Keratinocyte (primary cell): ENCODE results near the gene ATPAF2. TPM values are rescaled to one million over a fixed set of nuclear protein-coding genes. Genes with fewer than 3 reads are reported as not detected.

ENCODE experiments used
- DNase-seq: peaks from one replicate; pipeline ENCODE4 v3.0.0-alpha.2; 2011; ENCODE audit warnings: low read depth, missing footprints, low spot score
- FAIRE-seq: peaks from 2 replicates; lab custom pipeline; 2011; peaks lifted over from hg19 to GRCh38; lab: Jason Lieb, UNC
- H2AFZ ChIP-seq: 2 replicates; pipeline ENCODE4 v1.6.0; 2012; ENCODE audit warnings: low read length, control low read depth, inconsistent platforms; ENCODE audit not compliant: control insufficient read depth
- H3K27ac ChIP-seq: 2 replicates; pipeline ENCODE4 v1.5.1; 2011; ENCODE audit warnings: low read length; ENCODE audit not compliant: control insufficient read depth, insufficient read depth
- H3K27me3 ChIP-seq: 3 replicates; pipeline ENCODE4 v1.6.0; 2011; ENCODE audit warnings: low read length; ENCODE audit not compliant: control insufficient read depth, insufficient read depth; ENCODE audit errors: extremely low read depth
- H3K36me3 ChIP-seq, 2 experiments: 2 replicates in 1 of 2; 3 replicates in 1 of 2; pipeline ENCODE4 v1.5.1; 2011; ENCODE audit warnings: low read length in 2 of 2, mild to moderate bottlenecking in 1 of 2; ENCODE audit not compliant: control insufficient read depth in 2 of 2, insufficient read depth in 2 of 2; ENCODE audit errors: extremely low read depth in 1 of 2
- H3K4me1 ChIP-seq: 3 replicates; pipeline ENCODE4 v1.5.1; 2011; ENCODE audit warnings: low read length; ENCODE audit not compliant: control insufficient read depth, insufficient read depth; ENCODE audit errors: extremely low read depth
- H3K4me2 ChIP-seq: 3 replicates; pipeline ENCODE4 v1.6.0; 2011; ENCODE audit warnings: low read depth, low read length; ENCODE audit not compliant: control insufficient read depth, insufficient read depth; ENCODE audit errors: extremely low read depth
- H3K4me3 ChIP-seq, 3 experiments: fragments of 200-600 bp in 1 of 3; sonication (generic) in 1 of 3; 2 replicates in 2 of 3; 3 replicates in 1 of 3; pipeline ENCODE4 v1.5.1; 2011 to 2016; ENCODE audit warnings: low read length in 3 of 3, mild to moderate bottlenecking in 3 of 3, control low read depth in 2 of 3, inconsistent platforms in 1 of 3, low read depth in 1 of 3, mixed read lengths in 1 of 3, mixed run types in 1 of 3, moderate library complexity in 1 of 3; ENCODE audit not compliant: control insufficient read depth in 2 of 3, insufficient read depth in 2 of 3; ENCODE audit errors: extremely low read depth in 1 of 3
- H3K79me2 ChIP-seq: 2 replicates; pipeline ENCODE4 v1.6.0; 2012; ENCODE audit warnings: low read length; ENCODE audit not compliant: control insufficient read depth, insufficient read depth
- H3K9ac ChIP-seq: 3 replicates; pipeline ENCODE4 v1.6.0; 2011; ENCODE audit warnings: low read length; ENCODE audit not compliant: control insufficient read depth, insufficient read depth; ENCODE audit errors: extremely low read depth
- H3K9me1 ChIP-seq: 3 replicates; pipeline ENCODE4 v1.6.0; 2011; ENCODE audit warnings: low read length; ENCODE audit not compliant: control insufficient read depth, insufficient read depth; ENCODE audit errors: extremely low read depth
- H3K9me3 ChIP-seq: 2 replicates; pipeline ENCODE4 v1.5.1; 2012; ENCODE audit warnings: low read depth, low read length; ENCODE audit not compliant: control insufficient read depth
- H4K20me1 ChIP-seq: 3 replicates; pipeline ENCODE4 v1.6.0; 2011; ENCODE audit warnings: low read length; ENCODE audit not compliant: control insufficient read depth, insufficient read depth; ENCODE audit errors: extremely low read depth
- CTCF ChIP-seq, 3 experiments: IDR thresholded peaks in 1 of 3; conservative IDR thresholded peaks in 1 of 3; optimal IDR thresholded peaks in 1 of 3; 2 replicates in 2 of 3; 3 replicates in 1 of 3; pipeline versions ENCODE3 to v1.5.1; 2011; ENCODE audit warnings: low read length in 3 of 3, mild to moderate bottlenecking in 3 of 3, moderate library complexity in 2 of 3, control low read depth in 1 of 3, inconsistent platforms in 1 of 3; ENCODE audit not compliant: insufficient read depth in 2 of 3; ENCODE audit errors: extremely low read depth in 1 of 3
- EZH2 ChIP-seq: IDR thresholded peaks from one replicate; pipeline ENCODE4 v1.6.1; 2012; ENCODE audit warnings: inconsistent platforms, mild to moderate bottlenecking, low read length, moderate library complexity
- dilution Hi-C: fragments of 300-500 bp; cut with MboI; formaldehyde crosslinking; loops from one replicate; pipeline ENCODE4 v1.7.0; 2020; ENCODE audit warnings: low sequenced_read_pairs; ENCODE audit not compliant: extremely low pct_ligation_motif_present
- polyA plus RNA-seq, 5 experiments: library from polyadenylated mRNA; depleted of rRNA in 3 of 5; stranded (reverse) in 3 of 5; stranded (forward) in 1 of 5; unstranded in 1 of 5; fragments of >200 nt; gene quantifications; 1 replicate in 1 of 5; 2 replicates in 3 of 5; 3 replicates in 1 of 5; pipeline versions ENCODE4 v1.2.1 to v1.2.3, GENCODE V29; 2011 to 2012; ENCODE audit warnings: missing spikeins in 2 of 5, low read depth in 1 of 5, low replicate concordance in 1 of 5

The ATPAF2 gene
- polyA plus RNA-seq, 1 donor (not counting 4 experiments of a cell fraction or from before 2014, with no cell fraction given): 24.4 TPM

DNA sequence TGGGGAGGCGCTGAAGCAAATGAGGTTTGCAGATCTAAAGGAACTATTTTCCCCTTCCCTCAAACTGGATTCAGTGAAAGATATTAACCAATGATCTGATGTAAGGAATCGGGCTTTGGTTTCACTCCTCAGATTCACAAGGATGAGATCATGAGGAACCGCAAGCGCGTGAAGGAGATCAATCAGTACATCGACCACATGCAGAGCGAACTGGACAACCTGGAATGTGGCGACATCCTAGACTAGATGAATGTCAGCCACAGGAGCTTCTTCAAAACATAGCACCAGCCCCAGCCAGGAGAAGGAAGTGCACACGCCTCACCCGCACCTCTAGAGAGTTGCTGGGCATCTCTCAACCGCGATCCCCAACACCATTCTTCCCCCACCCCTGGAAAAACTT lies 22.5 kb downstream of the ATPAF2 start:
- no peak for DNase-seq
- Histone ChIP-seq H3K4me2 (no peak overlapping the region), H3K79me2 (no peaks in the 10 kb centered on the region), H3K9me1 (no peaks in the 10 kb centered on the region), H3K4me1 (no peaks in the 10 kb centered on the region), H3K9me3 (no peaks in the 10 kb centered on the region), H3K27ac (no peak overlapping the region), H2AFZ (no peak overlapping the region), H3K36me3 (peaks cover 11 to 13% of the 10 kb centered on the region in 2 experiments), H3K4me3 (no peak overlapping the region), H3K27me3 (no peaks in the 10 kb centered on the region), H4K20me1 (no peaks in the 10 kb centered on the region), H3K9ac (no peak overlapping the region)
- no peak for FAIRE-seq
- dilution Hi-C loops: no loop called here
- TF ChIP-seq CTCF (optimal IDR thresholded peaks at IDR 0.05 in 1 of 3, IDR thresholded peaks at IDR 0.05 in 1 of 3, conservative IDR thresholded peaks at IDR 0.05 in 1 of 3; ENCODE audit: extremely low read depth in 1 of 3, insufficient read depth in 2 of 3, low read length in 3 of 3) (no peak), EZH2 (no peak)

DNA sequence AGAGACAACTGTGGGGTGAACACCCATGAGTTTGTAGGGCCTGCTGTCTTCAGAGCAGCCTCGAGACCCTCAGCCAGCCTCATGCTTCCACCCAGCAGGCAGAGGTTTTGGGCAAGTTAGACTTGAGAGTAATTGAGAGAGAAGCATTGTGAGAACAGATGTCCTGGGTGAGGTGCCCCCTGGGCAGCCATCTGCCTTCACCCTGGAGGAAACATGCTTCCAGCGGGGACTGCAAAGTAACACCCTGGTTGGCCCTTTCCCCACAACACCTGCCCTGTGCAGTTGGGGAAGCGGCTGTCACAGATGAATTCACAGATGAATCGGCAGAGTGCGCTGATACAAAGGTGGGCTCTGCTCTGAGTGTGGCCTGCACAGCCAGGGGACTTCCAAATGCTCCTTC lies 23.4 kb downstream of the ATPAF2 start:
- H3K4me3 ChIP-seq: no peak overlapping the region
- TF ChIP-seq EZH2: no peak
- TF ChIP-seq CTCF (optimal IDR thresholded peaks at IDR 0.05 in 1 of 3, IDR thresholded peaks at IDR 0.05 in 1 of 3, conservative IDR thresholded peaks at IDR 0.05 in 1 of 3; ENCODE audit: extremely low read depth in 1 of 3, insufficient read depth in 2 of 3, low read length in 3 of 3): no peak
- no peaks in the 10 kb centered on the region for H3K79me2 ChIP-seq
- peaks cover 11% of the 10 kb centered on the region in 2 experiments for H3K36me3 ChIP-seq
- no peak overlapping the region for H3K27ac ChIP-seq
- FAIRE-seq (no peak), DNase-seq (no peak)
- dilution Hi-C loops: no loop called here
- H3K4me1 ChIP-seq: no peaks in the 10 kb centered on the region
- no peaks in the 10 kb centered on the region for H3K9me1 ChIP-seq
- no peak overlapping the region for H3K9ac ChIP-seq
- no peaks in the 10 kb centered on the region for H4K20me1 ChIP-seq
- no peak overlapping the region for H2AFZ ChIP-seq
- no peaks in the 10 kb centered on the region for H3K9me3 ChIP-seq
- H3K27me3 ChIP-seq: no peaks in the 10 kb centered on the region
- H3K4me2 ChIP-seq: no peak overlapping the region
